HepG2 (cell line): ENCODE measurements around the gene GSK3A. TPM values are rescaled to one million over a fixed set of nuclear protein-coding genes. Genes with fewer than 3 reads are reported as not detected.

Experiments used
- ARNTL ChIP-seq: sonication (generic); formaldehyde crosslinking; IDR thresholded peaks from 2 replicates; pipeline ENCODE4 v1.4.0; 2020; ENCODE audit warnings: mild to moderate bottlenecking, missing genetic modification reagents
- CBX2 ChIP-seq, 2 experiments: fragments of 200-600 bp in 1 of 2; sonication (generic); formaldehyde crosslinking in 1 of 2; IDR thresholded peaks; 2 replicates each; pipeline versions ENCODE4 v1.7.0 to v1.8.1; 2018 to 2022; ENCODE audit warnings: low read depth in 2 of 2, low read length in 1 of 2, mild to moderate bottlenecking in 1 of 2, missing genetic modification reagents in 1 of 2
- EEA1 ChIP-seq: sonication (generic); formaldehyde crosslinking; IDR thresholded peaks from 2 replicates; pipeline ENCODE4 v1.5.1; 2020; ENCODE audit warnings: mild to moderate bottlenecking, missing genetic modification reagents, borderline replicate concordance
- FOXM1 ChIP-seq: sonication (generic); formaldehyde crosslinking; IDR thresholded peaks from 2 replicates; pipeline ENCODE4 v1.5.0; 2020; ENCODE audit warnings: missing genetic modification reagents
- HES4 ChIP-seq: sonication (generic); formaldehyde crosslinking; IDR thresholded peaks from 2 replicates; pipeline ENCODE4 v1.9.0; 2021; ENCODE audit warnings: mild to moderate bottlenecking, missing genetic modification reagents, borderline replicate concordance
- HMG20B ChIP-seq: conservative IDR thresholded peaks from 2 replicates; pipeline ENCODE4 v1.6.1; 2016; ENCODE audit warnings: missing genetic modification reagents, missing compliant biosample characterization
- HNRNPH1 ChIP-seq: fragments of 200-400 bp; formaldehyde crosslinking; optimal IDR thresholded peaks from 2 replicates; pipeline ENCODE3; 2017; ENCODE audit warnings: mild to moderate bottlenecking, low read depth, low read length
- IRF1 ChIP-seq: sonication (generic); formaldehyde crosslinking; IDR thresholded peaks from 2 replicates; pipeline ENCODE4 v1.4.0; 2020; ENCODE audit warnings: low read depth, mild to moderate bottlenecking, missing genetic modification reagents
- KDM5A ChIP-seq: fragments of 200-600 bp; sonication (generic); IDR thresholded peaks from 2 replicates; pipeline ENCODE4 v1.7.0; 2018; ENCODE audit warnings: antibody characterized with exemption, mild to moderate bottlenecking, low read length, borderline replicate concordance
- KLF12 ChIP-seq: sonication (generic); formaldehyde crosslinking; IDR thresholded peaks from 2 replicates; pipeline ENCODE4 v1.4.0; 2020; ENCODE audit warnings: missing genetic modification reagents, borderline replicate concordance
- MBD4 ChIP-seq: IDR thresholded peaks from 2 replicates; pipeline ENCODE4 v1.6.1; 2012; ENCODE audit warnings: low read length, inconsistent platforms, borderline replicate concordance
- NRL ChIP-seq: sonication (generic); formaldehyde crosslinking; IDR thresholded peaks from 2 replicates; pipeline ENCODE4 v1.5.0; 2020; ENCODE audit warnings: missing genetic modification reagents, mild to moderate bottlenecking, moderate library complexity, borderline replicate concordance
- PATZ1 ChIP-seq: sonication (generic); formaldehyde crosslinking; IDR thresholded peaks from 2 replicates; pipeline ENCODE4 v1.4.0; 2020; ENCODE audit warnings: missing genetic modification reagents
- TARDBP ChIP-seq: sonication (generic); formaldehyde crosslinking; IDR thresholded peaks from 2 replicates; pipeline ENCODE4 v1.8.0; 2022; ENCODE audit warnings: mild to moderate bottlenecking, missing genetic modification reagents
- TFE3 ChIP-seq: IDR thresholded peaks from 2 replicates; pipeline ENCODE4 v1.6.1; 2016
- ZNF101 ChIP-seq: sonication (generic); formaldehyde crosslinking; IDR thresholded peaks from 2 replicates; pipeline ENCODE4 v1.4.0; 2020; ENCODE audit warnings: mild to moderate bottlenecking, low read depth, missing genetic modification reagents, borderline replicate concordance
- ZNF253 ChIP-seq: sonication (generic); formaldehyde crosslinking; IDR thresholded peaks from 2 replicates; pipeline ENCODE4 v1.8.0; 2022; ENCODE audit warnings: mild to moderate bottlenecking, missing genetic modification reagents, borderline replicate concordance
- ZNF260 ChIP-seq: sonication (generic); formaldehyde crosslinking; IDR thresholded peaks from 2 replicates; pipeline ENCODE4 v1.4.0; 2020; ENCODE audit warnings: missing genetic modification reagents, low read depth, mild to moderate bottlenecking, borderline replicate concordance
- ZNF816 ChIP-seq: sonication (generic); formaldehyde crosslinking; IDR thresholded peaks from 2 replicates; pipeline ENCODE4 v1.8.0; 2022; ENCODE audit warnings: missing genetic modification reagents, mild to moderate bottlenecking, borderline replicate concordance
- ZNF878 ChIP-seq: sonication (generic); formaldehyde crosslinking; IDR thresholded peaks from 2 replicates; pipeline ENCODE4 v1.8.1; 2023; ENCODE audit warnings: mild to moderate bottlenecking, missing genetic modification reagents, moderate library complexity
- ZSCAN20 ChIP-seq: sonication (generic); formaldehyde crosslinking; IDR thresholded peaks from 2 replicates; pipeline ENCODE4 v1.4.0; 2020; ENCODE audit warnings: missing genetic modification reagents, mild to moderate bottlenecking, borderline replicate concordance
- ZUFSP ChIP-seq: sonication (generic); formaldehyde crosslinking; IDR thresholded peaks from 2 replicates; pipeline ENCODE4 v1.9.0; 2021; ENCODE audit warnings: missing genetic modification reagents, mild to moderate bottlenecking, borderline replicate concordance
- polyA plus RNA-seq, 8 experiments: library from polyadenylated mRNA; depleted of rRNA in 3 of 8; stranded (reverse) in 7 of 8; unstranded in 1 of 8; fragments of >200 nt; fragmentation: Illumina TruSeq in 4 of 8; extraction: Trizol in 4 of 8; gene quantifications; 2 replicates each; pipeline versions ENCODE4 v1.2.1 to v1.2.3, GENCODE V29; 2011 to 2016; ENCODE audit warnings: low read depth in 4 of 8, missing spikeins in 1 of 8, mixed read lengths in 1 of 8; ENCODE audit not compliant: insufficient read depth in 1 of 8
- total RNA-seq, 5 experiments: library from RNA; depleted of rRNA; stranded (reverse); fragments of >200 nt; fragmentation: Illumina TruSeq; extraction: Trizol; gene quantifications; 2 replicates each; pipeline ENCODE4 v1.2.3, GENCODE V29; 2016; ENCODE audit warnings: low read depth in 1 of 5

Gene GSK3A
- total and polyA plus RNA-seq, 2 of the 13 experiments (the other 11 are each of a cell fraction or from before 2014, with no cell fraction given) = 16.9 to 52.5 TPM

- TF ChIP-seq PATZ1 (no peak), ZNF878 (CRISPR knock-in tag) (no peak), NRL (CRISPR knock-in tag) (0 out of 2 replicates have a peak, but pooled peaks have one; percentile 22), ZNF101 (CRISPR knock-in tag) (no peak), EEA1 (no peak), CBX2 (IDR thresholded peaks at IDR 0.05; ENCODE audit: low read depth, low read length) (no peak), CBX2 (CRISPR knock-in tag; IDR thresholded peaks at IDR 0.05; ENCODE audit: low read depth) (no peak), KLF12 (no peak), TARDBP (CRISPR knock-in tag) (no peak), ZNF260 (no peak), ZSCAN20 (no peak), FOXM1 (no peak), IRF1 (CRISPR knock-in tag) (no peak), ZNF816 (CRISPR knock-in tag) (no peak), HNRNPH1 (peak; percentile 62), HMG20B (no peak), KDM5A (no peak), MBD4 (no peak), ZUFSP (CRISPR knock-in tag) (no peak), HES4 (CRISPR knock-in tag) (no peak), ZNF253 (CRISPR knock-in tag) (no peak), ARNTL (CRISPR knock-in tag) (no peak), TFE3 (CRISPR knock-in tag) (no peak)
These were observed 4.7 kb upstream of the GSK3A start (continued) for GRCh38 chr19:42246922-42247639.
